Measurements from ENCODE around the gene SPAM1. TPM values are rescaled to one million over a fixed set of nuclear protein-coding genes. Genes with fewer than 3 reads are reported as not detected.
"Not testable (repeated sequence)": the region's sequence is repeated elsewhere in the genome, so short reads cannot be mapped to it uniquely, and the experiment has no call there.

SPAM1 gene, protein sequence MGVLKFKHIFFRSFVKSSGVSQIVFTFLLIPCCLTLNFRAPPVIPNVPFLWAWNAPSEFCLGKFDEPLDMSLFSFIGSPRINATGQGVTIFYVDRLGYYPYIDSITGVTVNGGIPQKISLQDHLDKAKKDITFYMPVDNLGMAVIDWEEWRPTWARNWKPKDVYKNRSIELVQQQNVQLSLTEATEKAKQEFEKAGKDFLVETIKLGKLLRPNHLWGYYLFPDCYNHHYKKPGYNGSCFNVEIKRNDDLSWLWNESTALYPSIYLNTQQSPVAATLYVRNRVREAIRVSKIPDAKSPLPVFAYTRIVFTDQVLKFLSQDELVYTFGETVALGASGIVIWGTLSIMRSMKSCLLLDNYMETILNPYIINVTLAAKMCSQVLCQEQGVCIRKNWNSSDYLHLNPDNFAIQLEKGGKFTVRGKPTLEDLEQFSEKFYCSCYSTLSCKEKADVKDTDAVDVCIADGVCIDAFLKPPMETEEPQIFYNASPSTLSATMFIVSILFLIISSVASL
- under 1 TPM in 3 of 8 experiments, not detected in 5; 0.14 to 0.28 (median 0.17) TPM for total RNA-seq

DNA sequence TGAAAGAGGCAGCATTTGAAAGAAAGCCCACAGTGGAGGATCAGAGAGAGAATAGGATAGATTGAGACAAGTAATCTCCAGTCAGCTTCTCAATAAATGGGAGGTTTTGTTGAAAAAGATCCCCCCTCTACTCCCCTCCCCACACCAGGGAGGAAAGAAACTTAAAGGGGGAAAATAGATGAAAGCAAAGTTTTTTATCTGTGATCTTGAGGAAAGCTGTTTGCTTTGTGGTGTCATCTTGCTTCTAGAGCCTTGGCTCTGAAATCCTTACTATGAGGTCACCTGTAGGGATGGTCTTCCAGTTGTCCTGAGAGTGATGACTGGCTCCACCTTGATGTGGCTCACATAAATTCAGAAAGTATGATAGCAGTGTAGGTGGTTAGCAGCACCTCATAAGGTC is at the start of gene SPAM1:
Gene SPAM1 (plus strand): TSS at position 301 of the 400 bp plus-strand sequence. CDS start 28,330 bp downstream, outside the sequence.
- in situ Hi-C loops (cut with MboI; ENCODE audit: low pct_unique_long_range_greater_than_20kb in 2 of 9, low sequenced_read_pairs in 9 of 9, unreplicated experiment in 9 of 9), result no loop called here
- no peak for ATAC-seq (replicated peaks in 6 of 8)

GRCh38 chr7:123876557-123877256 is 48.3 kb upstream of the SPAM1 start:
- no peak overlapping the region for H3K27ac ChIP-seq
- ATAC-seq (replicated peaks in 6 of 8), result no peak
- no peaks in the 10 kb centered on the region for H3K4me1 ChIP-seq (replicated peaks in 1 of 2)
- no peak overlapping the region for H3K4me3 ChIP-seq
- in situ Hi-C loops (cut with MboI; ENCODE audit: low pct_unique_long_range_greater_than_20kb in 2 of 9, low sequenced_read_pairs in 9 of 9, unreplicated experiment in 9 of 9), result no loop called here
- 5 to 89% (median 57%) methylated on average over 2 to 6 of the region's 7 CpGs; no CpG with 5 or more reads in 2 of the 10 experiments for WGBS, 10 experiments

More for the DNA sequence above, at the start of gene SPAM1:
- H3K4me1 ChIP-seq (replicated peaks in 1 of 2), result no peaks in the 10 kb centered on the region
- no peak within 1 kb of the TSS for H3K4me3 ChIP-seq
- no peak within 1 kb of the TSS for H3K27ac ChIP-seq

DNA sequence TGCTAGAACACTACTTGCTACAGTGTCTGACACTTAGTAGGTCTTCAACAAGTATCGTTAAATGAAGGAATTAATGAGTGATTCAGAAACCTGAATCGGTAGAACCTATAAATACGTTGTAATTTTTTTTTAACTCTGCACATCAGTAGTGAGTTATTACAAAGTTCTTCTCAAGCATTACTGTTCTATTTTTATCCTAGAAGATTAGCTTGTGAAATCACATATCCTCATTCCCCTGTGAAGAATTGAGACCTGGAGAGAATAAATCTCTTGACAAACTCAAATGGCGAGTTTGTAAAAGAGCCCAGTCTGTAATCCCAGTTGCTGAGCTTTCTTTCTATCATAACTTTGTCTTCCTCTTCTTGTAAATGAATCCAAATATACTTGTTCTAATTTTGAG is 45.4 kb upstream of the SPAM1 start:
- in situ Hi-C loops (cut with MboI; ENCODE audit: low pct_unique_long_range_greater_than_20kb in 2 of 9, low sequenced_read_pairs in 9 of 9, unreplicated experiment in 9 of 9), result no loop called here
- ATAC-seq (replicated peaks in 6 of 8), result no peak
- no peak overlapping the region for H3K27ac ChIP-seq
- no peak overlapping the region for H3K4me3 ChIP-seq
- WGBS, 10 experiments, result 20 to 100% (median 78%) methylated on average over 1 to 4 of the region's 4 CpGs
- H3K4me1 ChIP-seq (replicated peaks in 1 of 2), result no peaks in the 10 kb centered on the region

DNA sequence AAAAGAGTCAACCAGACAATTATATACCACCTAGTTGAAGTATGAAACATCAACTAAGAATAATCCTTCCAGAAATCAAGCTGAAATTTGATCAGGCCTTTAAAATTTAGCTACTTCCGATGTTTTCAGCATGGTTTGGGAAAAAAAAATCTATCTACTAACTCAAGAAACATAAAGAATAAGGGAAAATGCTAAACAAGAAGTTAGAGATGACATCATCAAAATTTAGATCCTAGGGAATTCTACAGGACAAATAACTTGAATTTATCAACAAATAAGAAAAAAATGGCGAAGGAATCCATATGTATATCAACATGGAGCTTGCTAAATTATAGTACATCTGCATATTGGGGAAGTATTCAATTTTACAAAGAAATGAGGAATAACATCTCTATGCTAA is 43.7 kb upstream of the SPAM1 start:
- H3K4me3 ChIP-seq, result no peak overlapping the region
- in situ Hi-C loops (cut with MboI; ENCODE audit: low pct_unique_long_range_greater_than_20kb in 2 of 9, low sequenced_read_pairs in 9 of 9, unreplicated experiment in 9 of 9), result no loop called here
- no peak for ATAC-seq (replicated peaks in 6 of 8)
- 0 to 100% (median 50%) methylated on average over 2 of the region's 2 CpGs; no CpG with 5 or more reads in 1 of the 10 experiments for WGBS, 10 experiments
- no peaks in the 10 kb centered on the region for H3K4me1 ChIP-seq (replicated peaks in 1 of 2)
- H3K27ac ChIP-seq, result no peak overlapping the region

DNA sequence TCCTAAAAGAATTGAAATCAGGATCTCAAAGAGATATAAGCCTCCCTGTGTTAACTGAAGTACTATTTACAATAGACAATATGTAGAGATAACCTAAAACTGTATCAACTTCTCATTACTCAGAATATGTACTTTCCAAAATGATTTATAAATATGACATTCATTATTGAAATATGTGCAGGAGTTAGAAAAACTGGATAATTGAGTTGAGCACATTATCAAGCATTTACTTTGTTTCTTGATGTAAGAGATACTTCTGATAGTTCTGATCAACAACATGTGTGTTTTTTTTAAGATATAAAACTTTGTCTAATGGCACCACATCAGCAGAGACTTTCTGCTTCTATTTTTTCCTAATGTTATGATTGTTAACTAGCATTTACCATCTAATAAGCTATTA is 41.9 kb upstream of the SPAM1 start:
- ATAC-seq (replicated peaks in 6 of 8), result no peak
- Histone ChIP-seq H3K4me1 (replicated peaks in 1 of 2) (no peaks in the 10 kb centered on the region), H3K27ac (no peak overlapping the region), H3K4me3 (no peak overlapping the region)
- in situ Hi-C loops (cut with MboI; ENCODE audit: low pct_unique_long_range_greater_than_20kb in 2 of 9, low sequenced_read_pairs in 9 of 9, unreplicated experiment in 9 of 9), result no loop called here

GRCh38 chr7:123888192-123888591 is 36.8 kb upstream of the SPAM1 start:
- in situ Hi-C loops (cut with MboI; ENCODE audit: low pct_unique_long_range_greater_than_20kb in 2 of 9, low sequenced_read_pairs in 9 of 9, unreplicated experiment in 9 of 9), result no loop called here
- ATAC-seq (replicated peaks in 6 of 8), result no peak
- H3K4me1 ChIP-seq (replicated peaks in 1 of 2), result no peaks in the 10 kb centered on the region
- H3K4me3 ChIP-seq, result no peak overlapping the region
- no peak overlapping the region for H3K27ac ChIP-seq

DNA sequence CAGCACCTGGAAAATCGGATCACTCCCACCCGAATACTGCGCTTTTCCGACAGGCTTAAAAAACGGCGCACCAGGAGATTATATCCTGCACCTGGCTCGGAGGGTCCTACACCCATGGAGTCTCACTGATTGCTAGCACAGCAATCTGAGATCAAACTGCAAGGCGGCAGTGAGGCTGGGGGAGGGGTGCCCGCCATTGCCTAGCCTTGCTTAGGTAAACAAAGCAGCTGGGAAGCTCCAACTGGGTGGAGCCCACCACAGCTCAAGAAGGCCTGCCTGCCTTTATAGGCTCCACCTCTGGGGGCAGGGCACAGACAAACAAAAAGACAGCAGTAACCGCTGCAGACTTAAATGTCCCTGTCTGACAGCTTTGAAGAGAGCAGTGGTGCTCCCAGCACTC is 30.3 kb upstream of the SPAM1 start:
- H3K27ac ChIP-seq; in situ Hi-C loops (cut with MboI; ENCODE audit: low pct_unique_long_range_greater_than_20kb in 2 of 9, low sequenced_read_pairs in 9 of 9, unreplicated experiment in 9 of 9); ATAC-seq (replicated peaks in 6 of 8); H3K4me1 ChIP-seq (replicated peaks in 1 of 2); H3K4me3 ChIP-seq: not testable (repeated sequence)
- WGBS, 10 experiments, result 17% methylated on average over 2 of the region's 10 CpGs; no CpG with 5 or more reads in 9 of the 10 experiments

DNA sequence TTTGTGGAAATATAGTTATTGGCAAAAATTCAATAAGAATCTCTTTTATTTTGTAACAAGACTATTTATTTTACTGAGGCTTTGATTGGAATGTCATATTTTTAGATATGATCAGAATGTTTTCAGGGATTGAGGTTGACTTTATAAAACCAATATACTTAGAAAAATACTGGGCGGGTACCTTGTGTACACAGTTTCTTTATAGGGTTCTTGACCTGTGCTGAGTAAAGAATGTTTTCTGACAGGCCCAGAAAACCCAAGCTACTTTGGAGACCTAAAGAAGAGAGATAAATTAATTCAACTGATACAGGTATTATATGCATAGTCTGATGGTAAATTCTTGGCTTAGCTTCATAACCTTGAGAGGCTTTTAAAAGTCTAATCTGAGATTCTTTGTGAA is 23.9 kb upstream of the SPAM1 start:
- H3K4me1 ChIP-seq (replicated peaks in 1 of 2), result no peaks in the 10 kb centered on the region
- no peak overlapping the region for H3K27ac ChIP-seq
- WGBS, 10 experiments, result 0 to 100% (median 79%) methylated on average over 1 of the region's 1 CpG; no CpG with 5 or more reads in 3 of the 10 experiments
- H3K4me3 ChIP-seq, result no peak overlapping the region
- in situ Hi-C loops (cut with MboI; ENCODE audit: low pct_unique_long_range_greater_than_20kb in 2 of 9, low sequenced_read_pairs in 9 of 9, unreplicated experiment in 9 of 9), result no loop called here
- ATAC-seq (replicated peaks in 6 of 8), result no peak

- no peak overlapping the region for H3K4me3 ChIP-seq
- in situ Hi-C loops (cut with MboI; ENCODE audit: low pct_unique_long_range_greater_than_20kb in 2 of 9, low sequenced_read_pairs in 9 of 9, unreplicated experiment in 9 of 9), result no loop called here
- no peak for ATAC-seq (replicated peaks in 6 of 8)
- H3K4me1 ChIP-seq (replicated peaks in 1 of 2), result no peaks in the 10 kb centered on the region
- H3K27ac ChIP-seq, result no peak overlapping the region
These were observed 19.3 kb upstream of the SPAM1 start for GRCh38 chr7:123905714-123906113.

- no peaks in the 10 kb centered on the region for H3K4me1 ChIP-seq (replicated peaks in 1 of 2)
- 0 to 51% (median 13%) methylated on average over 1 to 2 of the region's 2 CpGs; no CpG with 5 or more reads in 3 of the 10 experiments for WGBS, 10 experiments
- ATAC-seq (replicated peaks in 6 of 8), result peak in 3 of 8 experiments; percentile 42 to 52 (median 43)
- in situ Hi-C loops (cut with MboI; ENCODE audit: low pct_unique_long_range_greater_than_20kb in 2 of 9, low sequenced_read_pairs in 9 of 9, unreplicated experiment in 9 of 9), result no loop called here
- no peak overlapping the region for H3K4me3 ChIP-seq
- no peak overlapping the region for H3K27ac ChIP-seq
These were observed 8.8 kb upstream of the SPAM1 start for GRCh38 chr7:123916240-123916724.

GRCh38 chr7:123917878-123918277 is 7.2 kb upstream of the SPAM1 start:
- in situ Hi-C loops (cut with MboI; ENCODE audit: low pct_unique_long_range_greater_than_20kb in 2 of 9, low sequenced_read_pairs in 9 of 9, unreplicated experiment in 9 of 9), result no loop called here
- Histone ChIP-seq H3K4me1 (replicated peaks in 1 of 2) (no peaks in the 10 kb centered on the region), H3K4me3 (no peak overlapping the region), H3K27ac (no peak overlapping the region)
- ATAC-seq (replicated peaks in 6 of 8), result no peak
- 53 to 100% (median 90%) methylated on average over 2 to 12 of the region's 12 CpGs for WGBS, 10 experiments

GRCh38 chr7:123918309-123918708 is 6.7 kb upstream of the SPAM1 start:
- Histone ChIP-seq H3K27ac (no peak overlapping the region), H3K4me3 (no peak overlapping the region), H3K4me1 (replicated peaks in 1 of 2) (no peaks in the 10 kb centered on the region)
- in situ Hi-C loops (cut with MboI; ENCODE audit: low pct_unique_long_range_greater_than_20kb in 2 of 9, low sequenced_read_pairs in 9 of 9, unreplicated experiment in 9 of 9), result no loop called here
- no peak for ATAC-seq (replicated peaks in 6 of 8)
- WGBS, 10 experiments, result 0 to 100% (median 48%) methylated on average over 1 to 7 of the region's 8 CpGs; no CpG with 5 or more reads in 3 of the 10 experiments

DNA sequence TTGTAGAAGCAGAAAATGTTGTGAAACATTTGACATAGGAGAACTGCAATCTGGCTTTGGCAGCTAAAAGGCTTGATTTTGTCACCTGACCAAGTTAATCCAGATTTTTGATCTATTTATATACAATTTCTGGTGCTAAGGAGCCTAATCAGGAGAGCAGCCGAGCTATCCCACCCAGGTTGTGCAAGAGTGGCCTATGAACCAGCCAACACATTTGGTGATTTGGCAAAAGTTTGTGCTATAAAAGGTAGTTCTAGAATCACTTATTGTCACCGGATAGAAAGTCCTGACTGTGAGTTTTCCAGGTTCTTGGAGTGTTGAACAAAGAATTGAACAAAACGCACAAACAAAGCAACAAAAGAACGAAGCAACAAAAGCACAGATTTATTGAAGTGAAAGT is 1.4 kb upstream of the SPAM1 start:
- H3K27ac ChIP-seq, result no peak overlapping the region
- 0 to 100% (median 75%) methylated on average over 1 to 4 of the region's 4 CpGs for WGBS, 10 experiments
- no peak overlapping the region for H3K4me3 ChIP-seq
- H3K4me1 ChIP-seq (replicated peaks in 1 of 2), result no peaks in the 10 kb centered on the region
- in situ Hi-C loops (cut with MboI; ENCODE audit: low pct_unique_long_range_greater_than_20kb in 2 of 9, low sequenced_read_pairs in 9 of 9, unreplicated experiment in 9 of 9), result no loop called here
- no peak for ATAC-seq (replicated peaks in 6 of 8)

All from motor neuron (in vitro differentiated cells).